HG02970 (cell line): ENCODE measurements around the gene PNMA8B.

Experiments
- ATAC-seq: cut with Tn5 transposase; IDR thresholded peaks from one replicate; pipeline ENCODE4 v1.9.1; 2021; ENCODE audit warnings: mild to moderate bottlenecking, moderate library complexity, moderate number of reproducible peaks; ENCODE audit not compliant: unreplicated experiment, low FRiP score

Gene PNMA8B

DNA sequence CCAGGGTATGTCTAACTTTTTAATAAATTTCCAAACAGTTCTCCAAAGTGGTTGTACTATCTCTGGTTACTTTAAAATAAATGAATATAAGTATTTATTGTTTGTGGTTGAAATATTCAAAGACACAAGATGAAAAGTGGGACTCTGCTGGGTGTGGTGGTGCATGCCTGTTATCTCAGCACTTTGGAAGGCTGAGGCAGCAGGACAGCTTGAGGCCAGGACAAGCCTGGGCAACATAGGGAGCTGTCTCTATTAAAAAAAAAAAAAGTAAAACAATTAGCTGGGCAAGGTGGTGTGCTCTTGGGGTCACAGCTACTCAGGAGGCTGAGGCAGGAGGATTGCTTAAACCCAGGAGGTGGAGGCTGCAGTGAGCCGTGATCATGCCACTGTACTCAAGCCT, 34.7 kb downstream of the PNMA8B start:
- no peak for ATAC-seq

DNA sequence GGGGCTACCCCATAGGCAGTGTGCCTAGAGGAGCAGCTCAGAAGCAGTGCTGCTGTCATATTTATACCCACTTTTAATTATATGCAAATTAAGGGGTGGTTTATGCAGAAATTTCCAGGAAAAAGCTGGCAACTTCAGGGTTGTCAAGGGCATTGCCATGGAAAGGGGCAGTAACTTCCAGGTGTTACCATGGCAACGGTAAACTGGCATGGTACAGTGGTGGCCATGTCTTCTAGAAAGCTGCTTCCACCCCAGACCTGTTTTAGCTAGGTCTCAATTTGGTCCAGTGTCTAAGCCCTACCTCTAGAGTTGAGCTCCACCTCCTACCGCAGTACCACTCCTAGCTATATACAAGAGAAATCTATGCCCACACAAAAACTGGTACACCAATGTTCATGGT, 35.6 kb downstream of the PNMA8B start:
- ATAC-seq: no peak

DNA sequence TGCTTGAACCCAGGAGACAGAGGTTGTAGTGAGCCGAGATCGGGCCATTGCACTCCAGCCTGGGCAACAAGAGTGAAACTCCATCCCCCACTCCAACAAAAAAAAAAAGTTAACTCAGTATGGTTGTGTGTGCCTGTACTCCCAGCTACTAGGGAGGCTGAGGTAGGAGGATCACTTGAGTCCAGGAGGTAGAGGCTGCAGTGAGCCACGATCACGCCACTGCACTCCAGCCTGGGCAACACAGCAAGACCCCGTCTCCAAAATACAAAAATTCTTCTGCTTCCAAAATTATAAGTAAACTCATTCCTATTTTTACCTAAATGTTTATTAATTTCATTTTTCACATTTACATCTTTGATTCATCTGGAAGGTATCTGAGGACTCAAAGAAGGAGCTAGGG, 38.7 kb downstream of the PNMA8B start:
- ATAC-seq: no peak

DNA sequence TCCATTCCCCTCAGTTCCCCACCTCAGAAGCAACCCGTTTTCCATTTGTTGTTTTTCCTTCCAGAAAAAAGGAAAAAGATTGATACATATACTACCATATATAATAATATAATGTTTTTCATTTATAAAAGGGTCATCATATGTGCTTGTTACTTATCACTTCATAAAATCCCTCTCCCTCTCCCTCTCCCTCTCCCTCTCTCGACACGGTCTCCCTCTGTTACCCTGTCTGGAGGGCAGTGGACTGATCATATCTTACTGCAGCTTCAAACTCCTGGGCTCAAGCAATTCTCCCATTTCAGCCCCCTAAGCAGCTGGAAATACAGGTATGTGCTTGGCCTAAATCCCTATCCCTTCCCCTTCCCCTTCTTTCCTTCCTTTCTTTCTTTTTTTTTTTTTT, 41.4 kb downstream of the PNMA8B start:
- no peak for ATAC-seq

DNA sequence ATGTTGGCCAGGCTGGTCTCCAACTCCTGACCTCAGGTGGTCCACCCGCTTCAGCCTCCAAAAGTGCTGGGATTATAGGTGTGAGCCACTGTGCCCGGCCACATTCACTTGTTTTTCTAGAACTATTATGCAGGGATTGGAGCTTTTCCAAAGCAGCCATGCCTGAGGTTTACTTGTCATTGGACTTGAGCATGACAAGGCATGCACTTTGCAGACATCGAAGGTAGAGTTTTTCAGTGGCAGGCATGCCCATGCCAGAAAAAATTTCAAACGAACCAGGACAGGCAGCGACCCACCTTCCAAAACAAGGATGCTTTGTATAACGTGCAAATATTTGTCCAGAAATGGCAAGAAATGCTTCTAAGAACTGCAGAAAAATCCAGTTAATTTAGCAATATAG, 42.0 kb downstream of the PNMA8B start:
- no peak for ATAC-seq

DNA sequence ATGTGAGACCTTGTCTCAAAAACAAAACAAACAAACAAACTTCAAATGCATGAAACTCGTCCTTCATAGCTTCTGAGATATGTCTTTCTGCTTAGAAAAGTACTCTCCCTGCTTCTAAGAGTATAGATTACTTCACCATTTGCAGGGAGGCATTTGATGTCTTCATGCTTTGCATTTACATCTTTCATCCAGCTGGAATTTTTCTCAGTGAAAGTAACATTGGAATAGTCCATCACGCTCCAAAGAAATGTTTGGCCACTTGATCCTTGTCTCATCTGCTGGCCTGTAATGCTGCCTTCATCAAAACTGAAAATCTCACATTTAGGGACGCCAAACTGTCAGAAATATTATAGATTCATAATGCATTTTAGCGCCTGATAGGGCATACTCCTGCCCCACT, 43.5 kb downstream of the PNMA8B start:
- no peak for ATAC-seq

DNA sequence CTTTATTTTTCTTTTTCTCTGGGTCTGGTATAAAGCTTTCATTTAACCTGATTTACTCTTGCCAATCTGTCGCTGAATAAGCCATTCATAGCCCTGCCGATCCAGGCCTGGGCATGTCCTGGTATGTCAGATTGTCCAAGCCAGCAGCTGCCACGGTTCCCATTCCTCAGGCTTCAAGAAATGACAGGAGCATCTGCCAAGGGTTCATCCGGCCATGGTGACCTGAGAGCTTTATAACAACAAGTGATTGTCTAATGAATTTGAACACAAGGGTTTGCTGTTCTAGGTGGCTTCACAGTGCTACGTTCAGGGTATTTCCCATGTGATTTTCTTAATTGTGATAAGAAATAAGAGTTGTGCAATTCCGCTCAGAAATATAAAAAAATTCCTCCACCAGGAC, 44.3 kb downstream of the PNMA8B start:
- ATAC-seq: no peak

DNA sequence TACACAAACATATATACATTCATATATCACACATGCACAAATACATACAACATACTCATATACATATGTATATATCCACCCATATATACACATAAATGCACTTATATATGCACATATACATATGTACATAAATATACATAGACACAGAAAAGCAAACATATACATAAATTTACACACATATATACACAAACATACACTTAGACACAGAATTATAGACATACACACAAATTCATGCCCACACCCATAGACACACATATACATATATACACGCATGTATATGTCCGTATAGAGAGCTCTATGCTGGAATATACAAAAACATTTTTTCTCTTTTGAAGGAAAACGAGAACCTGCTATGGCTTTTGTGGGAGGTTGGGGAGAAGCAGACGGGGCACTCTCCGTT, 44.9 kb downstream of the PNMA8B start:
- no peak for ATAC-seq

DNA sequence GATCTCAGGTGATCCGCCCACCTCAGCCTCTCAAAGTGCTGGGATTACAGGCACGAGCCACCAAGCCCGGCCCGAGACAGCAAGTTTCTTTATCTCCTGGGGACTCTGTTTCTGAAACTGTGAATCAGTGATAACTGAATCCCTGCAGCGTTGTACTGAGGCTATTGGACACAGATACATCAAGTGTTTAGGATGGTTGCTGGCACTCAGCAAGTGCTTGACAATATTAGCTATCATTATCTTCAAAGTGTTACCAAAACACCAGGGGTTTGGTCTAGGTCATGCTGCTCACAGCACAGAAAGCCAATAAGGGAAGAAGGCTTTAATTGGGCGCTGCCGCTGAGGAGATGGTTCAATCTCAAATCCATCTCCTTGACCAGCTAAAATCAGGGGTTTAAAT, 46.4 kb downstream of the PNMA8B start:
- no peak for ATAC-seq

DNA sequence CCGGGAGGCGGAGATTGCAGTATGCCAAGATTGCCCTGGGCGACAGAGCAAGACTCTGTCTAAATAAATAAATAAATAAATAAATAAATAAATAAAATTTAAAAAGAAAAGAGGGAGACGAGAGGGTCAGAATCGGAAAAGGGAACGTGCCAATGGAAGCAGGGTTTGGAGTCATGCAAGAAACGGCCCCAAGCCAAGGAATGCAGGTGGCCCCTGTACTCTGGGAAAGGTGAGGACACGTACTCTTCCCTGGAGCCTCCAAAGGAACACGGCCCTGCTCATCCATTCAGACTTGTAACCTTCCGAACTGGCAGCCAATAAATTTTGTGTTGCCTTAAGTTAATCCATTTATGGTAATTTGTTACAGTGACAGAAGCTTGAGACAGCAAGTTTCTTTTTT, 47.1 kb downstream of the PNMA8B start:
- ATAC-seq: no peak

DNA sequence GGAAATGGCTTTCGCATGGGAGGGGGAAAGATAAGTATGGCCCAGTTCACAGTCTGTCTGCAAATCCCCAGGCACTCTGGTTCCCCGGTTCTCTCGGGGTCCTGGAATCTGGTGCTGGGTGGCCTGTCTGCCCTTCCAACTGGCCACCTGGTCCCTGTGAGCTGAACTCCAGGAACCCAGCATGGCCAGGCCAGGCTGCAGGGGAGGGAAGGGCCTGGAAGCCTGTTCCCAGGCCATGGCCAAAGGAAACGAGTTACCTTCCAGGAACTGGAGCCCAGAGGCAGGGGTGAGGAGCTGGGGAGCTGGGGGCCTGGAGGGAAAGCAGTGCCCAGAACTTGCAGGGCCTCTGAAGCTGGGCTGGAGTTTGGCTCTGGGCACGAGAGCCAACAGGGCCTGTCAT, 47.8 kb downstream of the PNMA8B start:
- ATAC-seq: no peak

DNA sequence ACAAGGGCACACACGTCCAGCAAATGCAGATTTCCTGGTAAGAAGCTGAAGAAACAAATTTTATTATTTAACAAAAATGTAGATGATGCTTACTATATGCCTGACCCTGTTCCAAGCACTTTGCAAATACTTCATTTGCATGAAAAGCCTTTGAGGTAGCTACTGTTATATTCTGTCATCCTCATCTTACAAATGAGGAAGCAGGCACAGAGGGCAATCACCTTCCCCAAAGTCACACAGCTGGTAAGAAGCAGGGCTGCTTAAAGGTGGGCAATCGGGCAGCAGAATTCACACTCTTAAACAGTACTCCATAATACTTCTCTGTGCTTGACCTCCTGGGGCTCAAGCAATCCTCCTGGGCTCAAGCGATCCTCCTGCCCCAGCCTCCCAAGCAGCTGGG, 48.7 kb downstream of the PNMA8B start:
- no peak for ATAC-seq

DNA sequence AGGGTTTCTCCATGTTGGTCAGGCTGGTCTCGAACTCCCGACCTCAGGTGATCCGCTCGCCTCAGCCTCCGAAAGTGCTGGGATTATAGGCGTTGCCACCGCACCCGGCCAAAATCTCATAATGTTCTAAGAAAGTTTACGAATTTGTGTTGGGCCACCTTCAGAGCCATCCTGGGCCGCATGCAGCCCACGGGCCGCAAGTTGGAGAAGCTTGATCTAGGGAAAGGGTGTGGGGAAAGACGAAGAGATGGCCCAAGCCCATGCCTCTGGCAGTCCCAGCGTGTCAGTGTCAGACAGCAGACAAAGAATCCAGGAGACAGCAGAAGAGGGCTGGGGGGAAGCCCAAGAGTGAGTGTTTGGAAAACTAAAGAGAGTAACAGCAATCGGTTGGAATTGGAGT, 49.6 kb downstream of the PNMA8B start:
- ATAC-seq: no peak

DNA sequence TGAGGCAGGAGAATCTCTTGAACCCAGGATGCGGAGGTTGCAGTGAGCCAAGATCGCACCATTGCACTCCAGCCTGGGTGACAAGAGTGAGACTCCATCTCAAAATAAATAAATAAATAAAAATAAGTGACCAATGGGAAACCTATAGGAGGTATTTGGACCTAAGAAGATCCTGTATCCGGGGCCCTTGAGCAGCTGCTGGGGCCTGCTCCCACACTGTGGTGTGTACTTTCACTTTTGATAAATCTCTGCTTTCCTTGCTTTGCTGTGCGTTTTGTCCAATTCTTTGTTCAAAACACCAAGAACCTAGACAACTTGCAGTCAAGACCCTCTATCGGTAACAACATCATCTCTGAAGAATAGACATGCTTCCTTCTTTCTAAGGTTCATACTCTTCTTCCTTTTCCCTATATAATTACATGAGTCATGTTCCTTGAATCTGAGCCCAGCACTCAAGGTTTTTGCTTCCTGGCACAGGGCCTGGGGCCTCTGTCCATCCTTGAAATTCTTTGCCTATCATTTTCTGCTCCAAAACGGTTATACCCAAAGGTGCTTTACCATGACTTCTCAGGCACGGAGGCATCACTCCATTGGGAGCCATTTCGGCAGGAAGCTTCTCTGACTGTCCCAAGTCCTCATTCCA, 52.7 kb downstream of the PNMA8B start:
- no peak for ATAC-seq

DNA sequence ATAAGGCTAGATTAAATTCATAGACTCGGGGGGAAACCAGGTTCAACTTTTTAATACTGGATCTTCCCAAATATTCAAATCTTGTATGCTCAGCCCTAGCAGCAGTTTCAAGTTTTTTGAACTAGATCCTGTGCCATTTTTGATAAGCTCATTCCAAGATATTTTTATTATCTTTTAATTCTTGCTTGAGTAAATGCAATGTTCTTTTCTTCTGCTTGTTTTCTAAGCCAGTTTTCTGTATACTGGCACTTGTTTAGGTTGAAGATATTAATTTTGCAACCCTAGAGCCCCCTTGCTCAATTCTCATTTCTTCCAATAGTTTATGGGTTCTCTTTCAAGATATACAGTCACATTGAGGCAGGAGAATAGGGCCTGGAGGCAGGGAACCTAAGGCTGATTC, 53.8 kb downstream of the PNMA8B start:
- ATAC-seq: no peak
